ENCODE measurements around the gene SOWAHA. TPM values are rescaled to one million over a fixed set of nuclear protein-coding genes. Genes with fewer than 3 reads are reported as not detected.

The SOWAHA gene
- total RNA-seq, 1 experiment from 2014 or later: 0.78 TPM

DNA sequence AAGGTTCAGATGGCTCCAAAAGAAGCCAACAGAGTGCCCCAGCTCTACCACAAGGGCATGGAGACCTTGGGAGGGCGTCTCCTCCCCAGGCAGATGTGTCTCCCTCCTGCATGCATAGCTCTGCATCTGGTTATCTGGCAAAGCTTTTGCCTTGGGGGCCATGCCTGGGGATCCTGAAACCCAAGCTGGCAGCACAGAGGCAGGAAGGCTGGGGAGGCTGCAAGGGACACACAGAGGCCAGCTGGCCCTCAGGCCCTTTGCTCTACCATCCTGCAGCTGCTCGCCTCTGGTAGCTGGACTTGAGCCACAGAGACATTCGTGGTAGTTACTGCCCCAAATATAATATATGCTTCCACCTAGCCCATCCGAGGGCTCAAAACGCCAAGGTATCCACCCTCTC lies 40.0 kb upstream of the SOWAHA start:
- Mint-ChIP-seq H3K27me3 (ENCODE audit: unreplicated experiment) (peaks cover 1% of the 10 kb centered on the region), H3K27ac (ENCODE audit: unreplicated experiment) (no peak overlapping the region), H3K36me3 (ENCODE audit: insufficient read depth, unreplicated experiment) (peaks cover 18% of the 10 kb centered on the region), H3K9me3 (ENCODE audit: low read depth, unreplicated experiment) (no peaks in the 10 kb centered on the region), H3K4me3 (ENCODE audit: low read depth, unreplicated experiment) (no peak overlapping the region), H3K4me1 (ENCODE audit: low read depth, unreplicated experiment) (peaks cover 16% of the 10 kb centered on the region)
- CTCF ChIA-PET: interaction anchor here (0.6 kb wide), 1 partner anchor 324 kb away, joined by 5 read pairs; no protein-coding TSS in a partner anchor
- intact Hi-C loops (cut with micrococcal nuclease; ENCODE audit: unreplicated experiment): no loop called here
- DNase-seq: no peak
- BruUV-seq (replicated peaks): no TSS peak
- TF ChIP-seq, protein P1, sequence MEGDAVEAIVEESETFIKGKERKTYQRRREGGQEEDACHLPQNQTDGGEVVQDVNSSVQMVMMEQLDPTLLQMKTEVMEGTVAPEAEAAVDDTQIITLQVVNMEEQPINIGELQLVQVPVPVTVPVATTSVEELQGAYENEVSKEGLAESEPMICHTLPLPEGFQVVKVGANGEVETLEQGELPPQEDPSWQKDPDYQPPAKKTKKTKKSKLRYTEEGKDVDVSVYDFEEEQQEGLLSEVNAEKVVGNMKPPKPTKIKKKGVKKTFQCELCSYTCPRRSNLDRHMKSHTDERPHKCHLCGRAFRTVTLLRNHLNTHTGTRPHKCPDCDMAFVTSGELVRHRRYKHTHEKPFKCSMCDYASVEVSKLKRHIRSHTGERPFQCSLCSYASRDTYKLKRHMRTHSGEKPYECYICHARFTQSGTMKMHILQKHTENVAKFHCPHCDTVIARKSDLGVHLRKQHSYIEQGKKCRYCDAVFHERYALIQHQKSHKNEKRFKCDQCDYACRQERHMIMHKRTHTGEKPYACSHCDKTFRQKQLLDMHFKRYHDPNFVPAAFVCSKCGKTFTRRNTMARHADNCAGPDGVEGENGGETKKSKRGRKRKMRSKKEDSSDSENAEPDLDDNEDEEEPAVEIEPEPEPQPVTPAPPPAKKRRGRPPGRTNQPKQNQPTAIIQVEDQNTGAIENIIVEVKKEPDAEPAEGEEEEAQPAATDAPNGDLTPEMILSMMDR (IDR thresholded peaks at IDR 0.05; ENCODE audit: unreplicated experiment): no peak

DNA sequence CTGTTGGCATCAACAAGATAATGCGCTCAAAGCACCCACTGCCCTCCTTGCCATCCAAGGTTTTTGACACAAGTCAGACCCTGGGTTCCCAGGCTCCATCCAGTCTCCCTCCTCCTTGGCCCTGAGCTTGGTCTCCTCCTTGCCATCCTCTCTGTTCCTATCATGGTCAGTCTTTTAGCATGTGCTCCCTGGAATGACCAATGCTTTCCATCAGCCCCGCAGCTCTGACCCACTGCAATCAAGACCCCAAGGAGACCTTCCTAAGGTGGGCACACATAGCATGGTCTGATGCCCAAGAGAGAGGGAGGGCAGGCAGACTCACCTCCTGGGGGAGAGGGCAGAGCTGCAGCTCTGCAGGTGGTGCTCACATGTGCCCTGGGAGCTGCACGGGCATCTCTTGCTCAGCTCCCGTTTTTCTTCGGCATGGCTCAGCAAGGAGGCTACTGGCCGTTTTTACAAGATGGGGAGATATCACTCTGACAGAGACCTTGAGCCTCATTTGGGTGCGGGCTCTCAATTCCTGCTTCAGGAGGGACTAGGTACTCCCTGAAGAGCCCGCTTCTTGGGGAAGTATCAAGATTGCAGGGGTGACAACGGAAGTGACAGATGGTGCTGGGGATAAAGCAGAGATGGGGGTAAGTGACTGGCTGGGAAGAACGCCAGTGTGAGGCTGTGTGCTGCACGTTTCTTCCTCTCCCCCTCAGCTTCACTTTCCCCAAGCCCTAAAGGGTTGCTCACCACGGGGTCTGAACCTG lies 39.3 kb upstream of the SOWAHA start:
- Mint-ChIP-seq H3K4me1 (ENCODE audit: low read depth, unreplicated experiment) (peaks cover 22% of the 10 kb centered on the region), H3K27ac (ENCODE audit: unreplicated experiment) (no peak overlapping the region), H3K36me3 (ENCODE audit: insufficient read depth, unreplicated experiment) (peaks cover 22% of the 10 kb centered on the region), H3K27me3 (ENCODE audit: unreplicated experiment) (peaks cover 8% of the 10 kb centered on the region), H3K9me3 (ENCODE audit: low read depth, unreplicated experiment) (no peaks in the 10 kb centered on the region), H3K4me3 (ENCODE audit: low read depth, unreplicated experiment) (no peak overlapping the region)
- no peak for DNase-seq
- intact Hi-C loops (cut with micrococcal nuclease; ENCODE audit: unreplicated experiment): no loop called here
- CTCF ChIA-PET: interaction anchor here (0.6 kb wide), 2 partner anchors 28 to 323 kb away, joined by 4 to 5 read pairs; no protein-coding TSS in a partner anchor
- TF ChIP-seq, protein P1 (IDR thresholded peaks at IDR 0.05; ENCODE audit: unreplicated experiment): no peak
- BruUV-seq (replicated peaks): no TSS peak

DNA sequence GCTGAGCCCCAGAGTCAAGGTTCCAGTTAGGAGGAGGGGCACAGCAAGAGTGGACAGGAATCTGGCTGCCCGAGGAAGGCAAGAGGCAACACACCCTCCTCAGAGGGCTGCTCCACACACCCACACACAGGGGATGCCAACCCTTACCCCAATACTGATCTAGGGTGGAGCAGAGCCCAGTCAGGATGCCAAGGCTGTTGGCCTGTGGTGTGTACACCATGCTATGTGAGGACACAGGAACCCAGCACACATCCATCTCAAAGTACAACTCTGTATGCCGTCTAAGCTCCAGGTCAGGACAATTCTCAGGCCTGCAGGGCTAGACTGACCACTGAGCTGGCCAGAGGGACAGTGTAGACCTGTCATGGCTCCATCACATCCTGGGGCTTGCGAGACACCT lies 38.7 kb upstream of the SOWAHA start:
- Mint-ChIP-seq H3K36me3 (ENCODE audit: insufficient read depth, unreplicated experiment) (peaks cover 22% of the 10 kb centered on the region), H3K9me3 (ENCODE audit: low read depth, unreplicated experiment) (no peaks in the 10 kb centered on the region), H3K4me1 (ENCODE audit: low read depth, unreplicated experiment) (peaks cover 22% of the 10 kb centered on the region), H3K4me3 (ENCODE audit: low read depth, unreplicated experiment) (no peak overlapping the region), H3K27me3 (ENCODE audit: unreplicated experiment) (peaks cover 9% of the 10 kb centered on the region), H3K27ac (ENCODE audit: unreplicated experiment) (no peak overlapping the region)
- CTCF ChIA-PET: interaction anchor here (0.5 to 0.6 kb wide), 2 partner anchors 17 to 27 kb away, joined by 4 read pairs; no protein-coding TSS in a partner anchor
- no peak for DNase-seq
- TF ChIP-seq, protein P1 (IDR thresholded peaks at IDR 0.05; ENCODE audit: unreplicated experiment): no peak
- intact Hi-C loops (cut with micrococcal nuclease; ENCODE audit: unreplicated experiment): no loop called here
- BruUV-seq (replicated peaks): no TSS peak

DNA sequence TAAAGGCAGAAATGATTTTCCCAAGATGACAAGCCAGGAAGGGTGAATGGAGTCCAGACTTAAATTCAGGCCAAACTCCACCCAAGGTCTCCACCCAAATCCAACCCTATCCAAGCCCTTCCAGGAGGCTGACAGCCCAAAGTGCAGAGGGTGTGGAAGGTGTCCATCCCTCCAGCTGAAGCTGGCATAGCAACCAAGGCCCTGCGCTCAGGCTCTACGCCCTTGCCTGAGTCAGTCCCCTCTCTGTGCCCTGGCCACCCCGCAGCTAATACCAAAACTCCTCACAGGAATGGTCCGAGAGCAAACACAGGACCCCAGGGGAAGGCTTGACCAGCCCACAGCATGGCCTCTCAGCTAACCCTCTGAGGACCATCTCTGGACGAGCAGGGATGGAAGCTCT lies 38.2 kb upstream of the SOWAHA start:
- peaks cover 22% of the 10 kb centered on the region for H3K4me1 Mint-ChIP-seq (ENCODE audit: low read depth, unreplicated experiment)
- TF ChIP-seq, protein P1 (IDR thresholded peaks at IDR 0.05; ENCODE audit: unreplicated experiment): no peak
- no TSS peak for BruUV-seq (replicated peaks)
- H3K4me3 Mint-ChIP-seq (ENCODE audit: low read depth, unreplicated experiment): no peak overlapping the region
- DNase-seq: no peak
- H3K9me3 Mint-ChIP-seq (ENCODE audit: low read depth, unreplicated experiment): no peaks in the 10 kb centered on the region
- intact Hi-C loops (cut with micrococcal nuclease; ENCODE audit: unreplicated experiment): no loop called here
- peaks cover 9% of the 10 kb centered on the region for H3K27me3 Mint-ChIP-seq (ENCODE audit: unreplicated experiment)
- peaks cover 22% of the 10 kb centered on the region for H3K36me3 Mint-ChIP-seq (ENCODE audit: insufficient read depth, unreplicated experiment)
- no peak overlapping the region for H3K27ac Mint-ChIP-seq (ENCODE audit: unreplicated experiment)
- CTCF ChIA-PET: interaction anchor here (0.5 to 2.5 kb wide), 2 partner anchors 16 to 46 kb away, joined by 4 to 10 read pairs; no protein-coding TSS in a partner anchor

Data from Calu3 (cell line).